Neural cell (in vitro differentiated cells): ENCODE measurements around the gene PTPRD.

ENCODE experiments used
- CTCF ChIP-seq: fragments of 450-650 bp; IDR thresholded peaks from 2 replicates; pipeline ENCODE4 v1.5.1; 2014; ENCODE audit warnings: antibody characterized with exemption, mild to moderate bottlenecking, moderate library complexity; ENCODE audit not compliant: poor library complexity, severe bottlenecking
- EP300 ChIP-seq: fragments of 450-650 bp; conservative IDR thresholded peaks from 2 replicates; pipeline ENCODE4 v1.6.1; 2014; ENCODE audit warnings: antibody characterized with exemption, mild to moderate bottlenecking, moderate library complexity; ENCODE audit not compliant: poor library complexity, severe bottlenecking
- EZH2 ChIP-seq: fragments of 200-600, 300-800 bp; shearing (Covaris generic), sonication (generic); IDR thresholded peaks from 2 replicates; pipeline ENCODE4 v1.6.1; 2014; ENCODE audit warnings: antibody characterized with exemption, low read length, borderline replicate concordance, mild to moderate bottlenecking; ENCODE audit not compliant: insufficient read depth, poor library complexity, severe bottlenecking
- MXI1 ChIP-seq: fragments of 450-650 bp; conservative IDR thresholded peaks from 2 replicates; pipeline ENCODE4 v1.6.1; 2014; ENCODE audit warnings: antibody characterized with exemption, mild to moderate bottlenecking; ENCODE audit not compliant: poor library complexity, severe bottlenecking
- RAD21 ChIP-seq: fragments of 450-650 bp; conservative IDR thresholded peaks from 2 replicates; pipeline ENCODE4 v1.6.1; 2014; ENCODE audit warnings: antibody characterized with exemption, mild to moderate bottlenecking, moderate library complexity
- TAF1 ChIP-seq: IDR thresholded peaks from 2 replicates; pipeline ENCODE4 v1.6.1; 2012; ENCODE audit warnings: low read depth

GRCh38 chr9:8879284-8879683 lies 1733.5 kb downstream of the PTPRD start:
- no peak for TF ChIP-seq CTCF
- TF ChIP-seq EZH2: no peak
- TF ChIP-seq RAD21: no peak
- TF ChIP-seq EP300: no peak
- no peak for TF ChIP-seq TAF1
- TF ChIP-seq MXI1: no peak
